Keratinocyte (primary cell): ENCODE measurements around the gene SLC25A19.

Source experiments
- EZH2 ChIP-seq: IDR thresholded peaks from one replicate; pipeline ENCODE4 v1.6.1; 2012; ENCODE audit warnings: inconsistent platforms, mild to moderate bottlenecking, low read length, moderate library complexity
- TF ChIP-seq, protein P1 (sequence below), 3 experiments: IDR thresholded peaks in 1 of 3; conservative IDR thresholded peaks in 1 of 3; optimal IDR thresholded peaks in 1 of 3; 2 replicates in 2 of 3; 3 replicates in 1 of 3; pipeline versions ENCODE3 to v1.5.1; 2011; ENCODE audit warnings: low read length in 3 of 3, mild to moderate bottlenecking in 3 of 3, moderate library complexity in 2 of 3, control low read depth in 1 of 3, inconsistent platforms in 1 of 3; ENCODE audit not compliant: insufficient read depth in 2 of 3; ENCODE audit errors: extremely low read depth in 1 of 3

DNA sequence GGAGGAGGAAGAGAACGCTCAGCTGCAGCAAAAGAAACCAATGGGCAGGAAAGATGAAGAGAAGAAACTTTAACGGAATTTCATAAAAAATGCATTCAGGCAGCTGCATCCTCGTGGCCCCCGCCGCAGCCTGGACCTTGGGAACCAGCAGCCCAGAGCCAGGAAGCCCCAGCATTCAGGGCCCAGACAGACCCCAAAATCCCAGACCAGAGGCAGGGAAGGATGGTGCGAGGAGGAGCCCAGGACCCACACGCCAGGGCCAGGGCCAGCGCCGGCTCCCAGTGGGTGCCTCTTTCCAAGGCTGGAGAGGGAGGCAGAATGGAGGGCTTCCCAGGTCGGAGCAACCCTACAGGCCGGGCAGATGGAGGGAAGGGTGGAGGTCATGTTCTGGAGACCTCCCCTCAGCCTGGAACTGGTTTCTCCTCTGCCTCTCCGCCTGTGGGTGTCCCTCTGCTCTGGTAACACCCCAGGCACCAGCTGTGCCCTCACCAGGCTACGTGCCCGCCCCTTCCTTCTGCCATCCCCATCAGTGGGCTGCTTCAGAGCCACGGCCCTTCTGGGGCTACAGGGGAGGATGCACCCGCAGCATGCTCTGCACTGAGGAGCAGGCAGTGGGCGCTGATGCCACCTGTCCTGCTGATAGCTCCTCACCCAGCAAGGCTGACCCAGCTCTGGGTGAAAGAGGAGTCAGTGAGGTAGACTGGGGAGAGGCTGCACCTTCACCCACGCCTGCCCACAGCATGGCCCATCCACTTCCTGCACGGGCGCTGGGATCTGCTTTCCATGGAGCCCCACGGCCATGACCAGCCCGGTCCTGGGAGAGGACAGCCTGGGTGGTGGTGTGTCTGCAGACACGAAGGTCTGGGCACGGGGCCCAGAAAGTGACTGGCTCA lies 17.0 kb downstream of the SLC25A19 start:
- TF ChIP-seq, protein P1, sequence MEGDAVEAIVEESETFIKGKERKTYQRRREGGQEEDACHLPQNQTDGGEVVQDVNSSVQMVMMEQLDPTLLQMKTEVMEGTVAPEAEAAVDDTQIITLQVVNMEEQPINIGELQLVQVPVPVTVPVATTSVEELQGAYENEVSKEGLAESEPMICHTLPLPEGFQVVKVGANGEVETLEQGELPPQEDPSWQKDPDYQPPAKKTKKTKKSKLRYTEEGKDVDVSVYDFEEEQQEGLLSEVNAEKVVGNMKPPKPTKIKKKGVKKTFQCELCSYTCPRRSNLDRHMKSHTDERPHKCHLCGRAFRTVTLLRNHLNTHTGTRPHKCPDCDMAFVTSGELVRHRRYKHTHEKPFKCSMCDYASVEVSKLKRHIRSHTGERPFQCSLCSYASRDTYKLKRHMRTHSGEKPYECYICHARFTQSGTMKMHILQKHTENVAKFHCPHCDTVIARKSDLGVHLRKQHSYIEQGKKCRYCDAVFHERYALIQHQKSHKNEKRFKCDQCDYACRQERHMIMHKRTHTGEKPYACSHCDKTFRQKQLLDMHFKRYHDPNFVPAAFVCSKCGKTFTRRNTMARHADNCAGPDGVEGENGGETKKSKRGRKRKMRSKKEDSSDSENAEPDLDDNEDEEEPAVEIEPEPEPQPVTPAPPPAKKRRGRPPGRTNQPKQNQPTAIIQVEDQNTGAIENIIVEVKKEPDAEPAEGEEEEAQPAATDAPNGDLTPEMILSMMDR (optimal IDR thresholded peaks at IDR 0.05 in 1 of 3, IDR thresholded peaks at IDR 0.05 in 1 of 3, conservative IDR thresholded peaks at IDR 0.05 in 1 of 3; ENCODE audit: extremely low read depth in 1 of 3, insufficient read depth in 2 of 3, low read length in 3 of 3): no peak
- no peak for TF ChIP-seq EZH2
